Stomach (tissue), 4 donors: ENCODE results near the gene ZSWIM5.

Source experiments
- EP300 ChIP-seq: sonication (generic); formaldehyde crosslinking; IDR thresholded peaks from one replicate; pipeline ENCODE4 v1.6.1; 2017; ENCODE audit warnings: antibody characterized with exemption
- POLR2A ChIP-seq, 4 donors: fragments of 450-650 bp; IDR thresholded peaks; one replicate each; pipeline ENCODE4 v1.6.1; 2016; ENCODE audit warnings: antibody characterized with exemption in 4 of 4, control low read depth in 2 of 4, mild to moderate bottlenecking in 1 of 4, moderate library complexity in 1 of 4
- POLR2AphosphoS5 ChIP-seq, 3 donors: sonication (generic); formaldehyde crosslinking; IDR thresholded peaks; one replicate each; pipeline ENCODE4 v1.6.1; 2016; ENCODE audit warnings: antibody characterized with exemption in 3 of 3
- TF ChIP-seq, protein P1 (sequence below), 7 experiments: fragments of 450-650 bp in 4 of 7; fragments of 200-600 bp in 3 of 7; sonication (generic) in 3 of 7; IDR thresholded peaks; one replicate each; pipeline ENCODE4 v1.5.1; 2016 to 2019; ENCODE audit warnings: antibody characterized with exemption in 7 of 7, control low read depth in 2 of 7, mild to moderate bottlenecking in 1 of 7

DNA sequence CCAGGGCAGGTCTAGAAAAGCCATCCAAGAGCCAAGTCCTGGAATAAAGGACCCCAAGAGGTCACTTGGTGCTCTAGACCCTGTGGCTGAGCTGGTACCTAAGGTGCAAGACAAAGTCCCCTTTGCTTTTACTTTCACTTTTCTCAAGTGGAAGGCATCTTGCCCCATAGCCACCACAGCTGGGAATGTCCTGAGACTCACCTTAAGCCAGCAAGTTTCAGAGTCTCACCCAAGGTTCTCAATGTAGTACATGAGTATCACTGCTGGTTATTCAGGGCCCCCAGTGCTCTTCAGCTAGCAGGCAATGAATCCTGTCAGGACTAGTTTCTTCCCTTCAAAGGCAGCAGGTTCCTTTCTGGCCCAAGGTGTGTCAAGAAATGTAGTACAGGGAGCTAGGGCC lies 126.9 kb downstream of the ZSWIM5 start:
- TF ChIP-seq, protein P1, sequence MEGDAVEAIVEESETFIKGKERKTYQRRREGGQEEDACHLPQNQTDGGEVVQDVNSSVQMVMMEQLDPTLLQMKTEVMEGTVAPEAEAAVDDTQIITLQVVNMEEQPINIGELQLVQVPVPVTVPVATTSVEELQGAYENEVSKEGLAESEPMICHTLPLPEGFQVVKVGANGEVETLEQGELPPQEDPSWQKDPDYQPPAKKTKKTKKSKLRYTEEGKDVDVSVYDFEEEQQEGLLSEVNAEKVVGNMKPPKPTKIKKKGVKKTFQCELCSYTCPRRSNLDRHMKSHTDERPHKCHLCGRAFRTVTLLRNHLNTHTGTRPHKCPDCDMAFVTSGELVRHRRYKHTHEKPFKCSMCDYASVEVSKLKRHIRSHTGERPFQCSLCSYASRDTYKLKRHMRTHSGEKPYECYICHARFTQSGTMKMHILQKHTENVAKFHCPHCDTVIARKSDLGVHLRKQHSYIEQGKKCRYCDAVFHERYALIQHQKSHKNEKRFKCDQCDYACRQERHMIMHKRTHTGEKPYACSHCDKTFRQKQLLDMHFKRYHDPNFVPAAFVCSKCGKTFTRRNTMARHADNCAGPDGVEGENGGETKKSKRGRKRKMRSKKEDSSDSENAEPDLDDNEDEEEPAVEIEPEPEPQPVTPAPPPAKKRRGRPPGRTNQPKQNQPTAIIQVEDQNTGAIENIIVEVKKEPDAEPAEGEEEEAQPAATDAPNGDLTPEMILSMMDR (IDR thresholded peaks at IDR 0.05), result no peak
- TF ChIP-seq POLR2AphosphoS5 (IDR thresholded peaks at IDR 0.05) (no peak), POLR2A (IDR thresholded peaks at IDR 0.05) (no peak), EP300 (no peak)
